IPS DF 6.9 (cell line): ENCODE results near the gene PPP1R1C.

Experiments used
- DNase-seq: peaks from one replicate; pipeline ENCODE4 v3.0.0-alpha.2; 2013; ENCODE audit warnings: low read depth, low spot score
- H3K27ac ChIP-seq: one replicate; pipeline ENCODE4 v1.5.1; 2013; ENCODE audit warnings: low read length, control low read depth
- H3K27me3 ChIP-seq: 2 replicates; pipeline ENCODE4 v1.6.1; 2013; ENCODE audit warnings: mild to moderate bottlenecking, low read length; ENCODE audit not compliant: control insufficient read depth, insufficient read depth
- H3K36me3 ChIP-seq: 2 replicates; pipeline ENCODE4 v1.6.1; 2013; ENCODE audit warnings: low read length; ENCODE audit not compliant: control insufficient read depth, insufficient read depth
- H3K4me1 ChIP-seq: 2 replicates; pipeline ENCODE4 v1.6.1; 2013; ENCODE audit warnings: low read length; ENCODE audit not compliant: control insufficient read depth, insufficient read depth
- H3K4me3 ChIP-seq: 2 replicates; pipeline ENCODE4 v1.5.1; 2013; ENCODE audit warnings: mild to moderate bottlenecking, low read length
- H3K9me3 ChIP-seq: 2 replicates; pipeline ENCODE4 v1.6.1; 2013; ENCODE audit warnings: low read length, inconsistent platforms; ENCODE audit not compliant: control insufficient read depth, insufficient read depth
- WGBS: extraction: QIAGEN DNeasy Blood & Tissue Kit; methylation state at CpG from one replicate; pipeline ENCODE4 v1.1.7; 2013; ENCODE audit warnings: mixed read lengths, missing lambda C conversion rate; ENCODE audit not compliant: insufficient read length, insufficient coverage; 5-methylcytosine and 5-hydroxymethylcytosine counted together

The PPP1R1C gene

GRCh38 chr2:182066400-182067087 lies 80.9 kb downstream of the PPP1R1C start:
- Histone ChIP-seq H3K27me3 (no peaks in the 10 kb centered on the region), H3K36me3 (no peaks in the 10 kb centered on the region), H3K9me3 (no peaks in the 10 kb centered on the region), H3K4me3 (no peak overlapping the region), H3K4me1 (no peaks in the 10 kb centered on the region), H3K27ac (no peak overlapping the region)
- no CpG with 5 or more reads among the region's 2 CpGs for WGBS
- no peak for DNase-seq

DNA sequence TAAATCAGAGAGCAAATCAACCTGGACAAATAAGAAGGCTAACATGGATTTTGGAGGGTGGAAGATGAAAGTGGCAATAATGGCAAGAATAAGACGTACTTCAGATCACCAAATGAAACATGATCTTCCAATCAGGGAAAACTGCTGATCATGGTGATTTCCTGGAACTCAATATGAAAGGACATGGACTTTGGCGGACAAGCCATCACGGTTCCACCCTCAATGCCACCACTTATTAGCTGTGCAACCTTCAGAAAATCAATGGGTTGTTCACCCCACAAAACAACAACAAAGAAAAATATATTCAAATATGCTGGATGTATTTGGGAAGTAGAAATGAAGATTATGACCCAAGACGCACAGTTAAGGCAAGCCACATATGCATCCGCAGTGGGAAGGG lies 81.7 kb downstream of the PPP1R1C start:
- no peaks in the 10 kb centered on the region for H3K9me3 ChIP-seq
- no peak overlapping the region for H3K27ac ChIP-seq
- no peak overlapping the region for H3K4me3 ChIP-seq
- no CpG with 5 or more reads among the region's 5 CpGs for WGBS
- H3K4me1 ChIP-seq, result no peaks in the 10 kb centered on the region
- H3K36me3 ChIP-seq, result no peaks in the 10 kb centered on the region
- no peaks in the 10 kb centered on the region for H3K27me3 ChIP-seq
- DNase-seq, result no peak

- Histone ChIP-seq H3K27me3 (no peaks in the 10 kb centered on the region), H3K4me3 (no peak overlapping the region), H3K27ac (no peak overlapping the region), H3K36me3 (no peaks in the 10 kb centered on the region), H3K4me1 (no peaks in the 10 kb centered on the region), H3K9me3 (no peaks in the 10 kb centered on the region)
- WGBS, result no CpG with 5 or more reads among the region's 3 CpGs
- DNase-seq, result no peak
These were observed 83.2 kb downstream of the PPP1R1C start for GRCh38 chr2:182068811-182069210.

DNA sequence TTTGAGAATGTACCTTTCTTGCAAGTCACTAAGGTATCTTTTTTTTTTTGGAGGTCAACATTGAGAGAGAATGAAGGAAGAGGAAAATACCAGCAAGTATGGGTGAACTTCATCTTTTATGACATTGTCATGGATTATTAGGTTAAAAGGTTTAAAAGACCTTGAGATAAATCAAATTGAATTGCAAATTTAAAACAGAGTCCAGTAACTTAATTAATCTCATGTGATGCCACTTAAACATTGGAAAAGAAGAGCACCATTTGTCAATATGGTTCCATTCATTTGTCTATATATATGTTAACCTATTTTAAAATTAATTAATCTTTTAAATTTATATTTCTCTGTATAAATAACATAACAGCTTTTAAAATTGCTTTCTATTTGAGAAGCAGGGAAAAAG lies 83.8 kb downstream of the PPP1R1C start:
- no peaks in the 10 kb centered on the region for H3K27me3 ChIP-seq
- H3K27ac ChIP-seq, result no peak overlapping the region

GRCh38 chr2:182069908-182070307 lies 84.3 kb downstream of the PPP1R1C start:
- Histone ChIP-seq H3K4me1 (no peaks in the 10 kb centered on the region), H3K27me3 (no peaks in the 10 kb centered on the region), H3K9me3 (no peaks in the 10 kb centered on the region), H3K27ac (no peak overlapping the region), H3K36me3 (no peaks in the 10 kb centered on the region), H3K4me3 (no peak overlapping the region)
- no peak for DNase-seq
- WGBS, result no CpG with 5 or more reads among the region's 2 CpGs

More for the DNA sequence above, 83.8 kb downstream of the PPP1R1C start:
- DNase-seq, result no peak
- no peaks in the 10 kb centered on the region for H3K36me3 ChIP-seq
- H3K4me3 ChIP-seq, result no peak overlapping the region
- no peaks in the 10 kb centered on the region for H3K4me1 ChIP-seq
- no peaks in the 10 kb centered on the region for H3K9me3 ChIP-seq

GRCh38 chr2:182070736-182071135 lies 85.1 kb downstream of the PPP1R1C start:
- Histone ChIP-seq H3K4me1 (no peaks in the 10 kb centered on the region), H3K27ac (no peak overlapping the region), H3K27me3 (no peaks in the 10 kb centered on the region), H3K4me3 (no peak overlapping the region), H3K9me3 (no peaks in the 10 kb centered on the region), H3K36me3 (no peaks in the 10 kb centered on the region)
- no peak for DNase-seq
- WGBS, result no CpG with 5 or more reads among the region's 2 CpGs

GRCh38 chr2:182072861-182073260 lies 87.2 kb downstream of the PPP1R1C start:
- no CpG with 5 or more reads among the region's 6 CpGs for WGBS
- Histone ChIP-seq H3K9me3 (no peaks in the 10 kb centered on the region), H3K4me3 (no peak overlapping the region), H3K36me3 (no peaks in the 10 kb centered on the region), H3K4me1 (no peaks in the 10 kb centered on the region), H3K27me3 (no peaks in the 10 kb centered on the region), H3K27ac (no peak overlapping the region)
- DNase-seq, result no peak

DNA sequence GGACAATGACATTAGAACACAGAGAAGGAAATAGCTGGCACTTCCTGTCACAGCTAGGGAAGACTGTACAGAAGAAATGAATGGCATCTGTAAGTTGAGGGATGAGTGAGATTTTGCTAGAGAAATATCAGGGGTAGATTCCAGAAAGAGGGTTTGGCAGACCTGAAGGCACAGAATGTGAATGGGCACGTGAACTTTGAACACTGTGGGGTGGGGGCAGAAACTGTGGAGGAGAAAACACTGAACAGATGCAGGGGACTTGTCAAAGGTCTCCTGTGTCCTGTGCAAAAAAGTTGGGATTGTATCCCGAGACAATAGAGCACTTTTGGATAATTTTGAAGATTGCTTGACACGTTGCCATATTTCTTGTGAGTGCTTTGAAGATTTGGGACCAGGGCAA lies 88.0 kb downstream of the PPP1R1C start:
- Histone ChIP-seq H3K27ac (no peak overlapping the region), H3K27me3 (no peaks in the 10 kb centered on the region), H3K9me3 (no peaks in the 10 kb centered on the region), H3K36me3 (no peaks in the 10 kb centered on the region), H3K4me3 (no peak overlapping the region), H3K4me1 (no peaks in the 10 kb centered on the region)
- no peak for DNase-seq
- no CpG with 5 or more reads among the region's 3 CpGs for WGBS

DNA sequence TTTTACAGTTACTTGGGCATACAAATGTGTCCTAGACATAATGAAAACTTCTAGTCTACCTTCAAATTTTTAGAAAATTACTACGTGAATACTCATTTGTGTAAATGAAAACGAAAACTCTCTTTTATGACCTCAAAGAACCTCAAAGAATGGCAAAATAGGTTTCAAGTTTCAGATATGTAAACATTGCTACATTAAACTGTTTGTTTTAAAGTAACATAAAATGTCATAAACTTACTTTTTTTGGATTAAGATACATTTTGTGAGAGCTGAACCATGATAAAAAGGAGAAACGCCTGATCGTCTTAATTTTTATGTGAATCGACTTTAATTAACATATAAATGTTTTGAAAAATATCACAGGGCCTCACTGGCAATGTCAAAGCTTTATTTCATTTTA lies 91.4 kb downstream of the PPP1R1C start:
- Histone ChIP-seq H3K27me3 (no peaks in the 10 kb centered on the region), H3K4me1 (no peaks in the 10 kb centered on the region), H3K27ac (no peak overlapping the region), H3K4me3 (no peak overlapping the region), H3K9me3 (no peaks in the 10 kb centered on the region), H3K36me3 (no peaks in the 10 kb centered on the region)
- DNase-seq, result no peak
- WGBS, result no CpG with 5 or more reads among the region's 5 CpGs

DNA sequence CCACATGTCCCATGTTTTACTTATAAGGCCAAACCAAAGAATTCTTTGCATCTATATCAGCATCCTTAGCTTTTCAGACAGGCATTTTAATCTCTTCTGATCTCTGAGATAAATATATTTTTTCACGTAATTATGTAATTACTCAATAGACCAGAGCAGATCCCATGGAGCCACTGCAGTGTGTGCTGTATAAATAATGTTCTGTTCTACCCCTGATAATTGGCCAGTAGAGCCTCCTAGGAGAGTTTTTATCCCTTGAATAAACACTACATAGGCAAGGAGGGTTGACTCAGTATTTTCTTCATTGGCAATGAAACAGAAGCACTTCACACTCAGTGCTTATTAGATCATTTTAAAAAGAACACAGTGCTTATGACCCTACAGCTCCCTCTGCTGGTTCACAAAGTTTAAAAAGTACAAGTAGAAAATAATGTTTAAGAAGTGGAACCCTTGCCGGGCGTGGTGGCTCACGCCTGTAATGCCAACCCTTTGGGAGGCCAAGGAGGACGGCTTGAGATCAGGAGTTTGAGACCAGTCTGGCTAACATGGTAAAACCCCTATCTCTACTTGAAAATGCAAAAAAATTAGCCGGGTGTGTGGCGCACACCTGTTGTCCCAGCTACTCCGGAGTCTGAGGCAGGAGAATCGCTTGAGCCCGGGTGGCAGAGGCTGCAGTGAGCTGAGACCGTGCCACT lies 91.9 kb downstream of the PPP1R1C start:
- no peaks in the 10 kb centered on the region for H3K4me1 ChIP-seq
- H3K9me3 ChIP-seq, result no peaks in the 10 kb centered on the region
- no peak overlapping the region for H3K27ac ChIP-seq
- no peaks in the 10 kb centered on the region for H3K27me3 ChIP-seq
- H3K4me3 ChIP-seq, result no peak overlapping the region
- WGBS, result no CpG with 5 or more reads among the region's 11 CpGs
- peak; percentile 37 for DNase-seq
- no peaks in the 10 kb centered on the region for H3K36me3 ChIP-seq
